Skin of body (tissue), 2 donors: ENCODE results near the gene PRCC. TPM values are rescaled to one million over a fixed set of nuclear protein-coding genes. Genes with fewer than 3 reads are reported as not detected.

Source experiments
- DNase-seq: peaks from one replicate; lab custom pipeline; 2025; lab: John Stamatoyannopoulos, UW
- total RNA-seq: library from RNA; depleted of rRNA; stranded (reverse); fragments of >200 nt; gene quantifications from one replicate; pipeline ENCODE4 v1.2.3, GENCODE V29; 2014

PRCC gene, protein sequence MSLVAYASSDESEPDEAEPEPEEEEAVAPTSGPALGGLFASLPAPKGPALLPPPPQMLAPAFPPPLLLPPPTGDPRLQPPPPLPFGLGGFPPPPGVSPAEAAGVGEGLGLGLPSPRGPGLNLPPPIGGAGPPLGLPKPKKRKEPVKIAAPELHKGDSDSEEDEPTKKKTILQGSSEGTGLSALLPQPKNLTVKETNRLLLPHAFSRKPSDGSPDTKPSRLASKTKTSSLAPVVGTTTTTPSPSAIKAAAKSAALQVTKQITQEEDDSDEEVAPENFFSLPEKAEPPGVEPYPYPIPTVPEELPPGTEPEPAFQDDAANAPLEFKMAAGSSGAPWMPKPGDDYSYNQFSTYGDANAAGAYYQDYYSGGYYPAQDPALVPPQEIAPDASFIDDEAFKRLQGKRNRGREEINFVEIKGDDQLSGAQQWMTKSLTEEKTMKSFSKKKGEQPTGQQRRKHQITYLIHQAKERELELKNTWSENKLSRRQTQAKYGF
- 25.8 TPM for total RNA-seq

- DNase-seq, result peak; percentile 100
These were observed at the start of gene PRCC for GRCh38 chr1:156767101-156767878. PRCC (plus strand) TSS chr1:156767535; CDS start chr1:156767772, 237 bp downstream.

GRCh38 chr1:156721131-156721530 is 46.2 kb upstream of the PRCC start:
- no peak for DNase-seq

DNA sequence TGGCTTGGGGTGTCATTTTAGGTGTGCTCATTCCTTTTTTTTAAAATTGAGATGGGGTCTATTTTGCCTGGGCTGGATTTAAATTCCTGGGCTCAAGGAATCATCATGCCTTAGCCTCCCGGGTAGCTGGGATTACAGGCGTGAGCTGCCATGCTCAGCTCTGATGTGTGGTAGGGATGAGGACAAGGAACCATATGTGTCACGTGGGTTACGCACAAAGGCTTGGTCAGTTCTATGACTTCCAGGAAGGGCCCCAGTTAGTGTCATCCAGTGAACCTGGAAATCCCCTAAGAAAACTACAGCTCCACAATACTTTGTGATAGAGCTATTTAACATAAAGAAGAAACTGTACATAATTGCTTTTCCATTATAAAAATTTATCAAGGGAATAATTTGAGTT is 45.8 kb upstream of the PRCC start:
- no peak for DNase-seq

GRCh38 chr1:156725683-156726280 is 41.6 kb upstream of the PRCC start:
- peak; percentile 75 for DNase-seq

- DNase-seq, result peak; percentile 57
These were observed 40.6 kb upstream of the PRCC start for GRCh38 chr1:156726549-156727226.

- no peak for DNase-seq
These were observed 39.8 kb upstream of the PRCC start for GRCh38 chr1:156727492-156727891.

GRCh38 chr1:156727926-156728598 is 39.3 kb upstream of the PRCC start, which contains the start of gene METTL25B:
METTL25B (plus strand) TSS chr1:156728469; CDS start chr1:156729105, 636 bp downstream.
- peak; percentile 69 for DNase-seq

- peak; percentile 97 for DNase-seq
These were observed 38.5 kb upstream of the PRCC start, which contains the start of gene ISG20L2 for GRCh38 chr1:156728599-156729462. ISG20L2 (minus strand) TSS chr1:156728766; CDS start chr1:156727652, 1,114 bp downstream.

DNA sequence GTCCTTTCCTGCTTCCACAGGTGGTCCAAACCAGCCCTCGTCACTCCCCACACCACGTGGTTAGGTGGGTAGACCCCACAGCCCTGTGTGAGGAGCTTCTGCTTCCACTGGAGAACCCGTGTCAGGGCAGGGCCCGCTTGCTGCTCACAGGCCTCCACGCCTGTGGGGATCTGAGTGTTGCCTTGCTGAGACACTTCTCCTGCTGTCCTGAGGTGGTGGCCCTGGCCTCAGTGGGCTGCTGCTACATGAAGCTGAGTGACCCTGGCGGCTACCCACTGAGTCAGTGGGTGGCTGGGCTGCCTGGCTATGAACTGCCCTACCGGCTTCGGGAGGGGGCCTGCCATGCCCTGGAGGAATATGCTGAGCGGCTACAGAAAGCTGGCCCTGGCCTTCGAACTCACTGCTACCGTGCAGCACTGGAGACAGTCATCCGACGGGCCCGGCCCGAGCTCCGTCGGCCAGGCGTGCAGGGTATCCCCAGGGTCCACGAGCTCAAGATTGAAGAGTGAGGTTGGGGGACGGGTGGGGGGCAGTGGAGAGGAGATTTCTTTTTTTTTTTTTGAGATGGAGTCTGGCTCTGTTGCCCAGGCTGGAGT is 33.2 kb upstream of the PRCC start:
- no peak for DNase-seq

DNA sequence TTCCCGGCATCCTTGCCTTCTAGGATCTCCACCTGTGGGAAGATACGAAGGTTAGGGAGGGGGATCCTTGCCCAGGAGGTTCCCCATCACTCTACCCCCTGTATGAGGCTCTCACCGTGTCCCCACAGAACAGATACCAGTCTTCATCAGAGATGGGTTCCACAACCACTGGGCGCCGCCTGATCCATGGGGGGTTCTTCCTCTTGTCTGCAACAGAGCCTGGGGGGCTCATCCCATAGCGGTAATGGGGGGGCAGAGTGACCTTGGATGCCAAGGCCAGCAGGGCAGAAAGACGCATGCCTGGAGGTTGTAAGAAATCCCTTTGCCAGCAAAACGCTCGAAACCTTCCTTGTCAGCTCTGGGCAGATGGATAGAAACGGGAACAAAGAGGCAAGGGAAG is 28.9 kb upstream of the PRCC start:
- DNase-seq, result no peak

- no peak for DNase-seq
These were observed 28.4 kb upstream of the PRCC start for GRCh38 chr1:156738916-156739315.

DNA sequence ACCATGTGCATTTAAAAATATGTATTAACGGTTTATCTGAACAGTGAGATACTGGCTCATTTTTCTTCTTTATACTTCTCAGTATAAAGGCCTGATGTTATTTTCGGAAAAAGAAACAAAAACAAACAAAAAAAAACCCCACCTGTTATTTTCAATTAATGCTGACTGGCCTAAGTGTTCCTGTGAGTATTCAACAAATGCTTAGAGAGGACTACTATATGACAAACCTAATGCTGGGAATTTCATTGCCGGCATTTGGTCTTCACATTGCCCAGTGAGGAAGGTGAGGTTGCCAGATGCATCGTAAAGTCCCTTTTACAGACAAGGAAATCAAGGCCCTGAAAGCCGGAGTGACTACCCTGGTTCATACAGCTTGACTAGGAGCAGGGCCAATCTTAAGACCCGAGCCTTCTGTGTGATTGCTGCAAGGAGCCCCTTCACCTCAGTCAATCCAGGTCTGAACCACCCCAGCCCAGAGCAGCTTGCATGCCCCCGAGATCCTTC is 27.0 kb upstream of the PRCC start:
- peak; percentile 40 for DNase-seq

DNA sequence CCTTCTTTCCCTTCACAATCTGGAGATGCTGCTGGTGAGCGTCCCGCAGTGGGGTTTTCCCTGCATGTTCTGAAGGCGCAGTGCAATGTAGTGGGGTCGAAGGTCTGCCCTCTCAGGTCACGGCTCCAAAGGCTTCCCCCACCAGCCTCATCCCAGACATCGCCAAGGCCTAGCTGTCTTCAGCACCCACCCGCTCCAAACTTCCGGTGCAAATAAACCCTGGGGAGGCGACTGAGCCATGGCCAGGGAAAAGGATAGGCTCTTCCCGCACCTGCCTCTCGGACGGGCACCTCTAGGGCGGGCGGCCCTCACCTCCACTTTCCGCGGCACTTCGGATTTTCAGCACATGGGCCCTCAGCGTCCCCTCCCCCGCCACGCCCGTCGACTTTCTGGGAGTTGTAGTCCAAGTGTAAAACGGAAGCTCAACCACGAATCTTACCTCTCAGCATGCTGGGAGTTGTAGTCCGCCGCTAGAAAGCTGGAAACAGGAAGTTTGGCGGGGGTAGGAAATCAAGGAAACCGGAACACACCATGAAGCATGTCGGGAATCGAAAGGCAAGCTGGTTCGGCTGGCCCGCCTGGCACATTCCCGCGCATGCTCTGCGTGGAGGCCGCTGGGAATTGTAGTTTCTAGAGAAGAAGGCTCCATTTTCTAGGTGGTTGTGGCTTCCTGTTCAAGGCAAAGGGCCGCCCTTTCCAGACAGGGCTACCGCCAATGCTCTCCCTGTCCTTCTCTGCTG is 26.4 kb upstream of the PRCC start, which contains the start of gene MRPL24:
Gene MRPL24 (minus strand): TSS at position 348 of the 740 bp plus-strand sequence. CDS start 2,384 bp downstream, outside the sequence.
- DNase-seq, result peak; percentile 99

GRCh38 chr1:156741481-156741983 is 25.8 kb upstream of the PRCC start:
- DNase-seq, result no peak

DNA sequence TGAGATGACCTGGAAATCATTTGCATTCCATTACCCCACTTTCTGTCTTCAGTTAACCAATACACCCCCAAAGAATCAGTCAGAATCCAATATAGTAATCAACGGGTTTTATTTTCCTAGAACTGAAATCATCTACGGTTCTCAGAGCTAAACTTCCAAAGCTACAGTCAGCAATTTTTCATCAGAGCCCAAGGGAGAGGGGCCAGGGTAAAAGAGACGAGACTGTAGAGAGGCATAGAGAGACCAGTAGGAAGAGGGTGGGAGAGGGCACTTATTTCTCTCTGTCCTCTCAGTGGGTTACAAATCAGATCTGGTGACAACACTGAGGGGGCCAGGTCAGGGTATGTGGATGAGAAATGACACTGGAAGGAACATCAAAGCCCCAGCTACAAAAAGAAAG is 25.3 kb upstream of the PRCC start:
- no peak for DNase-seq

DNA sequence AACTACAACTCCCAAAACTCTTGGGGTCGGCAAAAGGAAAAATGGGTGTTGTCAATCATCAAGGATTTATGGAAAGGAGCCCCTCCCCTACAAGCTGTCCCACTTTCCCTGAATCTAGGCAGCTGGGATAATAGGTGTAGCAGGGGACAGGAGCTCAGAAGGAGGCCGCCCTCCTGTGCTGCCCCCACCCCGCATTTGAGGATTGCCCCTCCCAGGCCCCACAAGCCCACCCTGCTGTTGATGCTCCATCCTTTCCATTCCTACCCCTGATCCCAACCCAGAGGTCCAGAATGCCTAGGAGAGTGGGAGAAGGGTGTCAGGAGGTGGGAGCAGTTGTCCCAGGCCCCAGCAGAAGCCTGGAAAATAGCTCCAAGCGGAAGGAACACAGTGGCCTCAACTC is 24.5 kb upstream of the PRCC start:
- DNase-seq, result no peak

- no peak for DNase-seq
These were observed 23.7 kb upstream of the PRCC start for GRCh38 chr1:156743367-156744302.
